Kidney epithelial cell (primary cell): ENCODE measurements around the gene PPARG. TPM values are rescaled to one million over a fixed set of nuclear protein-coding genes. Genes with fewer than 3 reads are reported as not detected.
"Not testable (repeated sequence)": the region's sequence is repeated elsewhere in the genome, so short reads cannot be mapped to it uniquely, and the experiment has no call there.

Experiments used
- DNase-seq: peaks from one replicate; pipeline ENCODE4 v3.0.0-alpha.2; 2010; ENCODE audit warnings: low read depth
- H3K27me3 ChIP-seq: 2 replicates; pipeline ENCODE4 v1.6.0; 2011; ENCODE audit warnings: low read length; ENCODE audit not compliant: control insufficient read depth, insufficient read depth
- H3K36me3 ChIP-seq: 2 replicates; pipeline ENCODE4 v1.5.1; 2011; ENCODE audit warnings: low read length; ENCODE audit not compliant: control insufficient read depth, insufficient read depth
- H3K4me3 ChIP-seq: 2 replicates; pipeline ENCODE4 v1.5.1; 2011; ENCODE audit warnings: low read depth, mild to moderate bottlenecking, control low read depth, low read length
- CTCF ChIP-seq: IDR thresholded peaks from 2 replicates; pipeline ENCODE4 v1.5.1; 2011; ENCODE audit warnings: mild to moderate bottlenecking, moderate library complexity, low read length, control low read depth, inconsistent platforms; ENCODE audit not compliant: insufficient read depth, poor library complexity, severe bottlenecking
- total RNA-seq: library from RNA; depleted of rRNA; stranded (reverse); fragments of >200 nt; gene quantifications from 2 replicates; pipeline ENCODE4 v1.2.3, GENCODE V29; 2015

The PPARG gene
- total RNA-seq, 1 donor from 2014 or later = 14.7 TPM

DNA sequence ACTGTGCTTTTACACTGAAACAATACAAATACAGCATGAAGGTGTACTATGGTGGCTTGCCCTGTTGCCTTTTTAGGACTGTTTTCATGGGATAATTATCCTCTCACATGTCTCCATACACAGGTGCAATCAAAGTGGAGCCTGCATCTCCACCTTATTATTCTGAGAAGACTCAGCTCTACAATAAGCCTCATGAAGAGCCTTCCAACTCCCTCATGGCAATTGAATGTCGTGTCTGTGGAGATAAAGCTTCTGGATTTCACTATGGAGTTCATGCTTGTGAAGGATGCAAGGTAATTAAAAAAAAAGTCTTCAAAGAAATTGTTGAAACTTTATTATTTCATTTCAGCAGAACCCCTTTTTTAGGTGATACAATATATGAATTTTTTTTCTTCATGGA lies 92.3 kb downstream of the PPARG start:
- no peak for DNase-seq
- H3K4me3 ChIP-seq = no peak overlapping the region
- TF ChIP-seq CTCF = no peak

GRCh38 chr3:12383218-12383617 lies 94.3 kb downstream of the PPARG start:
- Histone ChIP-seq H3K36me3 (no peaks in the 10 kb centered on the region), H3K4me3 (no peak overlapping the region), H3K27me3 (no peaks in the 10 kb centered on the region)
- no peak for TF ChIP-seq CTCF
- DNase-seq = no peak

More for the DNA sequence above, 92.3 kb downstream of the PPARG start:
- Histone ChIP-seq H3K36me3 (no peaks in the 10 kb centered on the region), H3K27me3 (no peaks in the 10 kb centered on the region)

GRCh38 chr3:12384451-12385233 lies 95.8 kb downstream of the PPARG start:
- Histone ChIP-seq H3K27me3 (no peaks in the 10 kb centered on the region), H3K36me3 (no peaks in the 10 kb centered on the region), H3K4me3 (no peak overlapping the region)
- no peak for DNase-seq
- TF ChIP-seq CTCF = no peak

GRCh38 chr3:12386514-12387291 lies 97.8 kb downstream of the PPARG start:
- DNase-seq, H3K4me3 ChIP-seq, H3K27me3 ChIP-seq, H3K36me3 ChIP-seq: not testable (repeated sequence)

- Histone ChIP-seq H3K27me3 (no peaks in the 10 kb centered on the region), H3K36me3 (no peaks in the 10 kb centered on the region), H3K4me3 (no peak overlapping the region)
- no peak for TF ChIP-seq CTCF
- DNase-seq = no peak
Observed at GRCh38 chr3:12388185-12388584, 99.3 kb downstream of the PPARG start.

DNA sequence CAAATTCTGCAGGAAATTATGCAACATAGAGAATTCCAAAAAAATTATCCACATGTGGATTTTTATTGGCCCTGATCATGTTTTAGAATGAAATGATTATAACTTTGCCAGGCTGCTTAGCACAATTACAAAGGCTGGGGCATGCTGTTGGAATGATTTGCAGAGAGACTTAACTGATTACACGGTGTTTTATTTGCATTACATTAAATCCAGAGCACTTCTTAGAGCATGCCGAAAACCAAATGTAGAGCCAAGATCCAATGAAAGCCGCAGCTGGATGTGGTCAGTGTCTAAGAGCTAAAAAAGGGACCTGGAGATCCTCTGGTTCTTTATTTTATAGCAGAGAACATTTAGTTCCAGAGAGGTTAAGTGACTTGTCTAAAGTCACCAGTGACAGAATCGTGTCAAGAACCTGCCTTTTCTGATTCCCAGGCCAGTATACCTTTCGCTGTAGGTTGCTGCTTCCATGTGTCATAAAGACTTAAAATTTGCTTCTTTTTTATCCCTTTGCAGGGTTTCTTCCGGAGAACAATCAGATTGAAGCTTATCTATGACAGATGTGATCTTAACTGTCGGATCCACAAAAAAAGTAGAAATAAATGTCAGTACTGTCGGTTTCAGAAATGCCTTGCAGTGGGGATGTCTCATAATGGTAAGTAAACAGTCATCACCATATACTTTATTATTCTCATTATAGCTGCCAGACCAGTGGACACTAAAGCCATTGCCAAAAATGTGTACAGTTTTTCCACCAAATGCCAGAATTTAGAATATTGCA lies 103.4 kb downstream of the PPARG start:
- DNase-seq = no peak
- no peak for TF ChIP-seq CTCF
- Histone ChIP-seq H3K27me3 (no peaks in the 10 kb centered on the region), H3K36me3 (no peaks in the 10 kb centered on the region), H3K4me3 (no peak overlapping the region)
